Activated naive CD8-positive, alpha-beta T cell treated with anti-CD3 and anti-CD28 coated beads for 36 hours (primary cell): ENCODE data around the gene ANXA8. TPM values are rescaled to one million over a fixed set of nuclear protein-coding genes. Genes with fewer than 3 reads are reported as not detected.
"Not testable (repeated sequence)": the region's sequence is repeated elsewhere in the genome, so short reads cannot be mapped to it uniquely, and the experiment has no call there.

ENCODE experiments used
- DNase-seq: peaks from one replicate; pipeline ENCODE4 v3.0.0; 2021
- H3K27ac Mint-ChIP-seq: one replicate; pipeline ENCODE4 v1.8.0; 2022; ENCODE audit warnings: mild to moderate bottlenecking, moderate library complexity, mixed read lengths
- H3K27me3 Mint-ChIP-seq: one replicate; pipeline ENCODE4 v1.8.0; 2022; ENCODE audit warnings: mild to moderate bottlenecking, mixed read lengths
- H3K36me3 Mint-ChIP-seq: one replicate; pipeline ENCODE4 v1.8.0; 2021; ENCODE audit warnings: mild to moderate bottlenecking, mixed read lengths
- H3K4me1 Mint-ChIP-seq: one replicate; pipeline ENCODE4 v1.8.0; 2021; ENCODE audit warnings: mixed read lengths
- H3K4me3 Mint-ChIP-seq: one replicate; pipeline ENCODE4 v1.8.0; 2022; ENCODE audit warnings: mild to moderate bottlenecking, moderate library complexity, mixed read lengths
- H3K9me3 Mint-ChIP-seq: one replicate; pipeline ENCODE4 v1.8.0; 2022; ENCODE audit warnings: mixed read lengths
- total RNA-seq, 2 experiments: library from RNA; stranded (reverse); gene quantifications; one replicate each; pipeline ENCODE4 v1.2.3, GENCODE V29; 2021

Gene ANXA8
- not detected for total RNA-seq

- H3K4me1 Mint-ChIP-seq, H3K27ac Mint-ChIP-seq, DNase-seq, H3K9me3 Mint-ChIP-seq, H3K27me3 Mint-ChIP-seq, H3K36me3 Mint-ChIP-seq, H3K4me3 Mint-ChIP-seq: not testable (repeated sequence)
These were observed at the start of gene ANXA8 for GRCh38 chr10:47483923-47484322. TSS of gene ANXA8 (minus strand) at chr10:47484115. CDS start at chr10:47483933, 182 bp downstream.

- not testable (repeated sequence) for DNase-seq, H3K4me1 Mint-ChIP-seq, H3K4me3 Mint-ChIP-seq, H3K36me3 Mint-ChIP-seq, H3K27me3 Mint-ChIP-seq, H3K27ac Mint-ChIP-seq, H3K9me3 Mint-ChIP-seq
These were observed 39.6 kb upstream of the ANXA8 start, which contains the start of gene AGAP9 for GRCh38 chr10:47523475-47523874. TSS of gene AGAP9 (minus strand) at chr10:47523638. CDS start at chr10:47523526, 112 bp downstream.

- not testable (repeated sequence) for H3K27ac Mint-ChIP-seq, H3K27me3 Mint-ChIP-seq, DNase-seq, H3K4me1 Mint-ChIP-seq, H3K36me3 Mint-ChIP-seq, H3K9me3 Mint-ChIP-seq, H3K4me3 Mint-ChIP-seq
These were observed 18.4 kb upstream of the ANXA8 start for GRCh38 chr10:47502313-47502712.

- not testable (repeated sequence) for H3K9me3 Mint-ChIP-seq, H3K4me3 Mint-ChIP-seq, DNase-seq, H3K27ac Mint-ChIP-seq, H3K27me3 Mint-ChIP-seq, H3K36me3 Mint-ChIP-seq, H3K4me1 Mint-ChIP-seq
These were observed 10.3 kb upstream of the ANXA8 start for GRCh38 chr10:47494226-47494625.

- H3K9me3 Mint-ChIP-seq, H3K27ac Mint-ChIP-seq, H3K4me1 Mint-ChIP-seq, DNase-seq, H3K36me3 Mint-ChIP-seq, H3K27me3 Mint-ChIP-seq, H3K4me3 Mint-ChIP-seq: not testable (repeated sequence)
These were observed 7.7 kb upstream of the ANXA8 start, which contains the start of gene FAM25G for GRCh38 chr10:47491600-47491999. TSS of gene FAM25G (minus strand) at chr10:47491700. CDS start at chr10:47491674, 26 bp downstream.

- H3K27me3 Mint-ChIP-seq, H3K9me3 Mint-ChIP-seq, H3K4me1 Mint-ChIP-seq, H3K4me3 Mint-ChIP-seq, H3K27ac Mint-ChIP-seq, H3K36me3 Mint-ChIP-seq, DNase-seq: not testable (repeated sequence)
These were observed 5.7 kb upstream of the ANXA8 start for GRCh38 chr10:47489630-47490029.

GRCh38 chr10:47485943-47486342 is 2.0 kb upstream of the ANXA8 start:
- H3K4me3 Mint-ChIP-seq: not testable (repeated sequence)

GRCh38 chr10:47484786-47485185 is 871 bp upstream of the ANXA8 start:
- not testable (repeated sequence) for H3K4me1 Mint-ChIP-seq, H3K36me3 Mint-ChIP-seq, H3K9me3 Mint-ChIP-seq, DNase-seq, H3K27me3 Mint-ChIP-seq, H3K4me3 Mint-ChIP-seq, H3K27ac Mint-ChIP-seq

More at GRCh38 chr10:47485943-47486342, 2.0 kb upstream of the ANXA8 start:
- H3K27me3 Mint-ChIP-seq, H3K9me3 Mint-ChIP-seq, H3K4me1 Mint-ChIP-seq, H3K36me3 Mint-ChIP-seq, DNase-seq, H3K27ac Mint-ChIP-seq: not testable (repeated sequence)

- not testable (repeated sequence) for H3K36me3 Mint-ChIP-seq, H3K27ac Mint-ChIP-seq, H3K4me1 Mint-ChIP-seq, H3K27me3 Mint-ChIP-seq, H3K4me3 Mint-ChIP-seq, H3K9me3 Mint-ChIP-seq, DNase-seq
These were observed 1.5 kb downstream of the ANXA8 start for GRCh38 chr10:47482367-47482766.

- DNase-seq, H3K4me3 Mint-ChIP-seq, H3K36me3 Mint-ChIP-seq, H3K27ac Mint-ChIP-seq, H3K27me3 Mint-ChIP-seq, H3K9me3 Mint-ChIP-seq, H3K4me1 Mint-ChIP-seq: not testable (repeated sequence)
These were observed 2.1 kb downstream of the ANXA8 start for GRCh38 chr10:47481768-47482181.

GRCh38 chr10:47481182-47481766 is 2.6 kb downstream of the ANXA8 start:
- not testable (repeated sequence) for DNase-seq, H3K36me3 Mint-ChIP-seq, H3K27me3 Mint-ChIP-seq, H3K4me3 Mint-ChIP-seq, H3K27ac Mint-ChIP-seq, H3K9me3 Mint-ChIP-seq, H3K4me1 Mint-ChIP-seq

- H3K36me3 Mint-ChIP-seq, H3K27ac Mint-ChIP-seq, H3K27me3 Mint-ChIP-seq, DNase-seq, H3K4me1 Mint-ChIP-seq, H3K9me3 Mint-ChIP-seq, H3K4me3 Mint-ChIP-seq: not testable (repeated sequence)
These were observed 3.8 kb downstream of the ANXA8 start for GRCh38 chr10:47480133-47480532.

GRCh38 chr10:47478114-47478513 is 5.8 kb downstream of the ANXA8 start:
- not testable (repeated sequence) for H3K27me3 Mint-ChIP-seq, H3K4me3 Mint-ChIP-seq, H3K9me3 Mint-ChIP-seq, H3K27ac Mint-ChIP-seq, DNase-seq, H3K36me3 Mint-ChIP-seq, H3K4me1 Mint-ChIP-seq

GRCh38 chr10:47477078-47477477 is 6.8 kb downstream of the ANXA8 start:
- H3K4me1 Mint-ChIP-seq, H3K9me3 Mint-ChIP-seq, H3K27me3 Mint-ChIP-seq, H3K27ac Mint-ChIP-seq, H3K36me3 Mint-ChIP-seq, H3K4me3 Mint-ChIP-seq, DNase-seq: not testable (repeated sequence)

GRCh38 chr10:47475101-47475500 is 8.8 kb downstream of the ANXA8 start:
- DNase-seq, H3K36me3 Mint-ChIP-seq, H3K27me3 Mint-ChIP-seq, H3K4me3 Mint-ChIP-seq, H3K9me3 Mint-ChIP-seq, H3K4me1 Mint-ChIP-seq, H3K27ac Mint-ChIP-seq: not testable (repeated sequence)

GRCh38 chr10:47473516-47473915 is 10.4 kb downstream of the ANXA8 start:
- H3K9me3 Mint-ChIP-seq, H3K4me3 Mint-ChIP-seq, H3K27ac Mint-ChIP-seq, H3K36me3 Mint-ChIP-seq, H3K4me1 Mint-ChIP-seq, H3K27me3 Mint-ChIP-seq, DNase-seq: not testable (repeated sequence)

- not testable (repeated sequence) for H3K27ac Mint-ChIP-seq, DNase-seq, H3K9me3 Mint-ChIP-seq, H3K4me1 Mint-ChIP-seq, H3K36me3 Mint-ChIP-seq, H3K27me3 Mint-ChIP-seq, H3K4me3 Mint-ChIP-seq
These were observed 11.3 kb downstream of the ANXA8 start for GRCh38 chr10:47472647-47473046.
